Measurements from ENCODE around the gene DNA2.
"Not testable (repeated sequence)": the region's sequence is repeated elsewhere in the genome, so short reads cannot be mapped to it uniquely, and the experiment has no call there.

DNA2 gene

DNA sequence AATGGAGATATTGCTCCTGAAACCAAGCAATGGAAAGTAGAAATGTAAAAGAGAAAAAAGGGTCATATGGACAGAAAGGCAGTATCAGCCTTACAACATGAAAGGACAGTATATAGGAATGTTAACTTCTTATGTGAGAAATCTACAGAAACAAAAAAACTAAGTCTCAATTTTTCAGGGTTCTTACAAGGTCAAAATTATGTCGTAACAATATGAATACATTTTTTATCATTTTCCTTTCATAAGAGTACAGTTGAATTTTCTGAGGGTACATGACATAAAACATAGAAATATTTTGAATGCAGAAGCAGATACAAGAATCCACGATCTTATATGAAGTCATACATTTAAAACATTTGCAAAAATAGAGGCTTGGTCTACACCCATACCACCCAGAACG lies 10.7 kb downstream of the DNA2 start:
- no peak overlapping the region for H3K27ac ChIP-seq
- H3K9ac ChIP-seq = no peak overlapping the region
- TF ChIP-seq, protein P1, sequence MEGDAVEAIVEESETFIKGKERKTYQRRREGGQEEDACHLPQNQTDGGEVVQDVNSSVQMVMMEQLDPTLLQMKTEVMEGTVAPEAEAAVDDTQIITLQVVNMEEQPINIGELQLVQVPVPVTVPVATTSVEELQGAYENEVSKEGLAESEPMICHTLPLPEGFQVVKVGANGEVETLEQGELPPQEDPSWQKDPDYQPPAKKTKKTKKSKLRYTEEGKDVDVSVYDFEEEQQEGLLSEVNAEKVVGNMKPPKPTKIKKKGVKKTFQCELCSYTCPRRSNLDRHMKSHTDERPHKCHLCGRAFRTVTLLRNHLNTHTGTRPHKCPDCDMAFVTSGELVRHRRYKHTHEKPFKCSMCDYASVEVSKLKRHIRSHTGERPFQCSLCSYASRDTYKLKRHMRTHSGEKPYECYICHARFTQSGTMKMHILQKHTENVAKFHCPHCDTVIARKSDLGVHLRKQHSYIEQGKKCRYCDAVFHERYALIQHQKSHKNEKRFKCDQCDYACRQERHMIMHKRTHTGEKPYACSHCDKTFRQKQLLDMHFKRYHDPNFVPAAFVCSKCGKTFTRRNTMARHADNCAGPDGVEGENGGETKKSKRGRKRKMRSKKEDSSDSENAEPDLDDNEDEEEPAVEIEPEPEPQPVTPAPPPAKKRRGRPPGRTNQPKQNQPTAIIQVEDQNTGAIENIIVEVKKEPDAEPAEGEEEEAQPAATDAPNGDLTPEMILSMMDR (IDR thresholded peaks at IDR 0.05) = no peak
- H3K4me3 ChIP-seq (ENCODE audit: low read depth, low read length) = no peak overlapping the region
- no peaks in the 10 kb centered on the region for H3K9me3 ChIP-seq (ENCODE audit: control insufficient read depth, low read length)
- H3K27me3 ChIP-seq (ENCODE audit: control insufficient read depth, insufficient read depth, low read length) = no peaks in the 10 kb centered on the region
- H3K36me3 ChIP-seq (ENCODE audit: control insufficient read depth, insufficient read depth, low read length) = no peaks in the 10 kb centered on the region
- H3K4me1 ChIP-seq = no peaks in the 10 kb centered on the region
- H3K4me2 ChIP-seq (ENCODE audit: low read length) = no peak overlapping the region
- H2AFZ ChIP-seq = no peak overlapping the region
- H3K79me2 ChIP-seq = no peaks in the 10 kb centered on the region

DNA sequence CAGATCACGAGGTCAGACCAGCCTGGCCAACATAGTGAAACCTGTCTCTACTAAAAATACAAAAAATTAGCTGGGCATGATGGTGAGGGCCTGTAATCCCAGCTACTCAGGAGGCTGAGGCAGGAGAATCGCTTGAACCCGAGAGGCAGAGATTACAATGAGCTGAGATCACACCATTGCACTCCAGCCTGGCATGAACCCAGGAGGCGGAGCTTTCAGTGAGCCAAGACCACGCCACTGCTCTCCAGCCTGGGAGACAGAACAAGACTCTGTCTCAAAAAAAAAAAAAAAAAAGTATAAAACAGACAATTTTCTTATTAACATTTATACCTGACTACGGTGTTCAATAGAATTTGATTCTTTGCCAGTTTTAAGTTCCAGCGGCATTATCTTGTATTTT lies 22.1 kb downstream of the DNA2 start:
- H3K79me2 ChIP-seq; H3K9ac ChIP-seq; H3K4me3 ChIP-seq (ENCODE audit: low read depth, low read length); H2AFZ ChIP-seq; H3K36me3 ChIP-seq (ENCODE audit: control insufficient read depth, insufficient read depth, low read length); H3K4me1 ChIP-seq; H3K27ac ChIP-seq; H3K4me2 ChIP-seq (ENCODE audit: low read length); H3K27me3 ChIP-seq (ENCODE audit: control insufficient read depth, insufficient read depth, low read length); H3K9me3 ChIP-seq (ENCODE audit: control insufficient read depth, low read length): not testable (repeated sequence)

DNA sequence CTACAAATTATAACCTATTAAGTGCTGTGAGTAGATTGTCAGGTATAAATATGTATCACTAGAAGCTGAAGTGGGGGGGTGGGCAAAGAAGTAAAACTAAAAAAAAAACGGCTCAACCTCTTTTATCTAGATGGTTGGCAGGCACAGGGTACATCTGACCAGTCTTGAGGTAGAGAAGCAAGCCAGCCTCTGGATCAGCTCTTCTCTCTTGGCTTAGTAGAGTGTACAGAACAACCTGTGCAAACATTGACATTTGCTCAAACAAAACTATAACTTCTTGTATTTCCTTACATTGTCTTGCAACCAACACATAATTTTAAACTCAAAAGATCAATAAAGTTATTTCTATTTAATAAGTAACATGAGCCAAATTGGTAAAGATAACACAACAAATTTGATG lies 25.6 kb downstream of the DNA2 start:
- no peak overlapping the region for H3K4me3 ChIP-seq (ENCODE audit: low read depth, low read length)
- no peaks in the 10 kb centered on the region for H3K4me1 ChIP-seq
- no peak overlapping the region for H3K4me2 ChIP-seq (ENCODE audit: low read length)
- no peaks in the 10 kb centered on the region for H3K36me3 ChIP-seq (ENCODE audit: control insufficient read depth, insufficient read depth, low read length)
- H3K9ac ChIP-seq = no peak overlapping the region
- no peak overlapping the region for H3K27ac ChIP-seq
- no peaks in the 10 kb centered on the region for H3K9me3 ChIP-seq (ENCODE audit: control insufficient read depth, low read length)
- H2AFZ ChIP-seq = no peak overlapping the region
- no peaks in the 10 kb centered on the region for H3K27me3 ChIP-seq (ENCODE audit: control insufficient read depth, insufficient read depth, low read length)
- H3K79me2 ChIP-seq = no peaks in the 10 kb centered on the region
- TF ChIP-seq, protein P1 (IDR thresholded peaks at IDR 0.05) = no peak

DNA sequence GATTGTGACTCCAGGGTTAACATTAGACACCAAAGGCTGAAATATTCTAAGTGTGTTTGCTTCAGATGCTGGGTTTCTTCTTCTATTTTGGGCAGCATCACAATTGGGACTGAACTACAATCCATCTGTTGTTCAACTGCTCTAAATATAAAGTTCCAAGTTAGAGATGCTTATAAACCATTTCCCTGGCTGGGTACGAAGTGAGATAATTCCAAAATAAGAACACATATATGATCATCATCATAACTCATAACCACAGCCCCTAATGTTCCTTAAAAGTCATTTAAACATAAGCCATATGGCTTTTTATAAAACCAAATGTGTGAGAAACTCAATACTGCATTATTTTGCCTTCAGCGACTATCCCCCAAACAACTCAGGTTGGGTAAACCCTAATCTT lies 28.8 kb downstream of the DNA2 start:
- Histone ChIP-seq H3K9ac (no peak overlapping the region), H3K4me3 (ENCODE audit: low read depth, low read length) (no peak overlapping the region), H3K4me1 (no peaks in the 10 kb centered on the region), H3K9me3 (ENCODE audit: control insufficient read depth, low read length) (no peaks in the 10 kb centered on the region), H3K27ac (no peak overlapping the region), H2AFZ (no peak overlapping the region), H3K36me3 (ENCODE audit: control insufficient read depth, insufficient read depth, low read length) (no peaks in the 10 kb centered on the region), H3K4me2 (ENCODE audit: low read length) (no peak overlapping the region), H3K27me3 (ENCODE audit: control insufficient read depth, insufficient read depth, low read length) (no peaks in the 10 kb centered on the region), H3K79me2 (no peaks in the 10 kb centered on the region)
- TF ChIP-seq, protein P1 (IDR thresholded peaks at IDR 0.05) = no peak

DNA sequence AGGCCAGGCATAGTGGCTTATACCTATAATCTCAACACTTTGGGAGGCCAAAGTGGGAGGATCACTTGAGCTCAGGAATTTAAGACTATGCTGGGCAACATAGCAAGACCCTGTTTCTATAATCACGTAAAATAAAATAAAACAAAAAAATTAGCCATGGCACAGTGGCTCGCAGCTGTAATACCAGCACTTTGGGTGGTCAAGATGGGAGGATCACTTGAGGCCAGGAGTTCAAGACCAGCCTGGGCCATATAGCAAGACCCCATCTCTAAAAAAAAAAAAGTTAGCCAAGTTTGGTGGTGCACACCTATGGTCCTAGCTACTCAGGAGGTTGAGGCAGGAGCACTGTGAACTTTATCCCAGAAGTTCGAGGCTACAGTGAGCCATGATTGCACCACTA lies 30.9 kb downstream of the DNA2 start:
- Histone ChIP-seq H3K79me2 (no peaks in the 10 kb centered on the region), H3K4me3 (ENCODE audit: low read depth, low read length) (no peak overlapping the region), H3K27me3 (ENCODE audit: control insufficient read depth, insufficient read depth, low read length) (no peaks in the 10 kb centered on the region), H3K9ac (no peak overlapping the region), H2AFZ (no peak overlapping the region), H3K27ac (no peak overlapping the region), H3K4me2 (ENCODE audit: low read length) (no peak overlapping the region), H3K4me1 (no peaks in the 10 kb centered on the region), H3K36me3 (ENCODE audit: control insufficient read depth, insufficient read depth, low read length) (no peaks in the 10 kb centered on the region), H3K9me3 (ENCODE audit: control insufficient read depth, low read length) (no peaks in the 10 kb centered on the region)
- TF ChIP-seq, protein P1 (IDR thresholded peaks at IDR 0.05) = no peak

Data from parathyroid adenoma (tissue), 2 donors.